HG03196 (cell line): ENCODE results near the gene SYNM.

Experiments
- ATAC-seq: cut with Tn5 transposase; IDR thresholded peaks from one replicate; pipeline ENCODE4 v1.9.1; 2021; ENCODE audit not compliant: unreplicated experiment

Gene SYNM

DNA sequence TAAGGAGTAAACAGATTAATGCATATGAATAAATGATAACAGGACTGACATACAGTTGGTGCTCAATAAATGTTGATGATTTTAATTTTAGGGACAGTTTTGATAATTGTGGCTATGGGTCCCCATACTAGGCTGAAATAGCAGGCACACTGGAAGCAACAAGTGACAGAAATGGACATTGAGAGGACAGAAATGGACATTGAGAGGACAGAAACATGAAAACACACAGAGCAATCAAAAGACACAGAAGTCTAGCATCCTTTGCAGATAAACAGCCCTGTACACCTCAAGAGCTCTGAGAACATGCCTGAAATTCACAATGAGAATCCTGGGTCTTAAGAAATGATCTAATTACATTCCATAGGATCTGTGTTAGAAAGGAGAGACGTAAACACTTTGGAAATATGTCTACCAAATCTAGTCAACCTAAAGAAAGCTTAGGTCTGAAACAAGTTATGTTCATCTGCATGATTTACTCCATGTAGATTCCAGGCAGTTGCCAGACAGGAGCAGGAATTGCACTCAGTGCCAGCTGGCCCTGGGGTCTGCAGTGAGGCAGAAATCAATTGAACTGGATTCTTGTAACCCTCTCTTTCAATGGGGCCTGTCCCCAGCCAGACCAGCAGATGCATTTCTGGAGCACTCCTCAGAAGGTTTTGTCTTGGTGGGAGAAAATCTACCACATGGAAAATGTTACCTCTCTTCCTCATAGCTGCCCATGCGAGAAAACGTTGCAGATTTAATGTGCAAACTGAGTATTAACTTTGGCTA lies 60.3 kb downstream of the SYNM start:
- no peak for ATAC-seq

DNA sequence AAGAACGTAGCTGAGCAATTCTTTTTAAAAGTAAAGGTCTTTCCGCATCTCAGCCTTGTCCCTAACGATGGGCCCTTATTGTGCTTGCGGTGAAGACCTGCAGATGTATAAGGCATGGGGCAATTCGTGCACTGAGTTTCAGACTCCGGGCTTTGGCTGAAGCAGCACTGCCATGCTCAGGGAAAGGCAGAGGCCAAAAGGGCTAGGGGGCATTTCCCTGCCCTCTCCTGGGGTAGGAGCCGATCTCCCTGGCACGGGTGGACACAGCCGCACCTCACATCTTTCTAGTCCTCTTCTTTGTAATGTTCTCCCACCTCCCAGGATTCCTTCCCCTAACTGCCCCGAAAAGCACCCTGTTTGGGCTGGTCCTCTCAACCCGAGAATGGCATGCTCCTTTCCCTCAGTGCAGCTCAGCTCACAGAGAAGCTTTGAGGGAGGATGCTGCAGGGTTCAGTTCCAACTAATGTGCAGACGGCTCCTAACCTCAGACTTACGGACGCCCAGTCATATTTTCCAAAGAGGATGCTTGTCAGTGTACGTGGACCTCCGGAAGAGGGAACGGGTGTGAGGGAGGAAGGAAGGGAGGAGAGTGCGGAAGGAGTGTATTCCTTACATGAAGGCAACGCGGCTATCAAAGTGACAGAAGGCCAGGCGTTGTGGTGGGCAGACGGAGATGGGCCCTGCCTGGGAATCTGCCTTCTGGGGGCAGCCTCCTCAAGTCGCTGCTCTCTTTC lies 61.2 kb downstream of the SYNM start:
- no peak for ATAC-seq

DNA sequence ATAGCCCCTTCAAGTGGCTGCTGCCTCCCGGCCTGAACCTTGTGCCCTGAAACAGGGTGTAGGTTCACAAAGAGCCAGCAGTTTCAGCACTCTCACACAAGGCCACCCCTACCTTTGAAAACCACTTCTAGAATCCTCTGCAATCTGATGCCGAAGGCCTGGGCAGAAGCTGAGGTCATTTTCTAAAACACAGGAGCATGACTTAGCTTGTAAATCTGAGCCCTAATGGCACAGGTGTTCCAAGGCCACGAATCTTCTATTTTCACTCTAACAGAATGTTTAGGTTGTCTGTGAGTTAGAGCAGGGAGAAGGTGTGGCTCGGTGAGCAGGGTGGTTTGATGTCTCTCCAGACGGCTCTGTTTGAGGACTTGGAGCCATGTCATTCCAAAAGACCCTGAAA lies 62.3 kb downstream of the SYNM start:
- ATAC-seq, result no peak

DNA sequence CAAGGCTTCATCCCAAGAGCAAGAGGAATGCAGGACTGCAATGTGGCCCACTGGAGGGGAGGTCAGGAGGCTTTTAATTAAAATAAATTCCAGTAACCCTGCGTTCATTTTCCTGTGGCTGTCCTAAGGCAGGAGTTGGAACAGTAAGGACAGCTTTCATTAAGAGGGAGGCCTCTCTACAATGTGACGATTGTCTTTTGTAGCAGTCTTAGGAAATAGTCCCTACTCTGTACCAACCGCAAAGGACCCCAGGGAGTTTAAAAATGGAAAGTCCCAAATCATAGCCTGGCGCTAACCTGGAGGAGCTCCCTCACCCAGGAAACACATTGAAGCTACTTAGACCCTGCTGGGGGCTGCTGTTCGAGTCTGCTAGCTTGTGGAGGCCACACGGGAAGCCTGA lies 62.8 kb downstream of the SYNM start:
- ATAC-seq, result no peak

DNA sequence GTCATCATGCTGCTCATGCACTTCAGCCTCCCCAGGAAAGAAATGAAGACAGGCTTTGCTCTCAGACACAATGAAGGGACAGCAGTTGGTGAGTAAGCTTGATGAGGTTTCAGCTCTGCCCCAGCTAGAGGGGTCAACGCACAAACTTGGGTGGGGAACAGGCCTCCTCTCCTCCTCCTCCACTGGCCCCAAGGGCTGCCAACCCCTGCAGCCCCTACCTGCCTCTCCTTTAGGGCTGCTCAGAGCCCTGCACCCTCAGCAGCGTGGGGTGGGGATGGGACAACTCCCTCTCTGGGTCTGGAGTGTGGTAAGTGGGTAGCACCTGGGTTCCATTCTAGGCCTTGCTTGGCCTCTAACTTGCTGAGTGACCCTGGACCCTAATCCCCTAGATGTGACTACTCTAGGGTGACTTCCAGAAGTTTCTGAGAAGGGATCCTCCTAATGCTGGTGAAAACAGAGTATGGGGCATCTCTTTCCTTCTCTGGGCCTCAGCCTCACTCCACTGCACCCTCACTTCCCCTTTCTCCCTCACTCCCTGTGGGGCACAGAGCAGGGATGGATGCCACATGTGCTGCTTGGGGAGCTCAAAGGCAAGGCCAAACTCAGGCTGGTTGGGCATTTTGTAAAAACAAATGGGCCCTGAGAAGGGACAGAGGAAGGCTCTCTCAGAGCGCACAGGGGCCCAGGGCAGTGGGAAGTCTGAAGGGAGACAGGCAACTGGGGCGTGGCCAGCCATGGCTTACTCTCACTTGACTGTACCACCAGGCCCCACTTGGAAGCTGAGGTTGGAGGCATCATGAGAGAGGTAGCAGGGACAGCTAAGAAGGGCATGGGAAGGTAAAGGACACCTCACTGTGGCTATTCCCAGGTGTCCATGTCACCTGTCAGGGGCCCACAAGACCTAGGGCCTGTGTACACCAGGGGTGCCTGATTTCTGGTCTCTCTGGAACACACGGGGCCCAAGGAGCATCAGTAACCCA lies 64.0 kb downstream of the SYNM start:
- no peak for ATAC-seq

DNA sequence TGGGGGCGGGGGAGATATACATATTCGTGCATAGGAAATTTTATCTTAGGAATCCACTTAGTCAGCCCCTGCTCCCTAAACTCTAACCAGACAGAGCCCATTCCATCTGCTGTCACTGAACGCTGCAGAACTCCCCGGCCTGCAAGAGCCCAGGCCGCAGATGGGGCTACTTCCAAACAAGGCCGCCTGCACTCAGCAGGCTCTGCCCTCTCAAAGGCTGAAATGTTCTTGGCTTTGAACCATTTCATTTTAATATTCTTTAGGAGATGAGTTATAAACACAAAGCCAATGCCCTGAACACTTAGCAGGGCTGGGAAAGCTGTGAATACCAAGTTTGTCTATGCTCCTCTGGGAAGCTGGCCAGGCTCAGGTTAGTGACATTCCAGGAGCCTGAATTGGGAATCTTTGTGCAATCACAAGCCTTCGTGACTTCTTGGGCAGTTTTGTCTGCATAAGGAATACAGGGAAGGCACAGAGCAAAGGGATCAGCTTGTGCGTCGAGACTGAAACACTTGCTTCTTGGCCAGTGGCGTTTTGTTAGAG lies 65.0 kb downstream of the SYNM start:
- ATAC-seq, result no peak

- no peak for ATAC-seq
These were observed 65.7 kb downstream of the SYNM start for GRCh38 chr15:99170476-99171065.

- no peak for ATAC-seq
These were observed 67.3 kb downstream of the SYNM start for GRCh38 chr15:99172171-99172570.

- ATAC-seq, result no peak
These were observed 68.1 kb downstream of the SYNM start for GRCh38 chr15:99172989-99173388.

- no peak for ATAC-seq
These were observed 69.9 kb downstream of the SYNM start for GRCh38 chr15:99174567-99175395.

DNA sequence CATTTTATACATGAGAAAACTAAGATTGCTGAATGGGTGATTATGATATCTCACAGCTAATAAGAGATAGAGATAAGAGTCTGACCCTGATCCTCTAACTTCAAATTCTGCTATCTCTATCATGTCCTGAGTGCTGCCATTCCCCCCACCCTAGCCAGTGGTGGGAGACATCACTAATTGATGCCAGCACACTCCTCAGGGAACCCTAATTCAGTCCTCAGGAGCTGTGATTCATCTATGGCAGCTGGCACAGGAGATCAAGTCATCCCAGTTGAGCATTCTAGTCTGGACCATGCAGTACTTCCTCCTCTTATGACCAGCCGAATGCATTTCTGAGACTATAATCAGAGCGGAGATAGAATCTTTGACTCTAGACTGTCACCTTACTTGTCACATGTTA lies 71.9 kb downstream of the SYNM start:
- no peak for ATAC-seq

DNA sequence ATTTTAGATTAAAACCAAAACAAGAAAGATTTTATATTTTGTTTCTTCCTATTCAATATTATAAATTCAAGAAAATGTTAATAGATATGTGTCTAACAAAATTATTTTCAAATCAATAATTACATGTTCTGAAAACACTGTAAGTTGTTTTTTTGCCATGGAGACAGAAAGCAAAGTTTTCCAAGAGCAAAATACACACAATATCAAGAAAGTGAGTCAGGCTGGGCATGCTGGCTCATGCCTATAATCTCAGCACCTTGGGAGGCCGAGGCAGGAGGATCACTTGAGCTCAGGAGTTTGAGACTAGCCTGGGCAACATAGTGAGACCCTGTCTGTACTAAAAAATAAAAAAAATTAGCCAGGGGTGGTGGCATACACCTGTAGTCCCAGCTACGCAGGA lies 72.8 kb downstream of the SYNM start:
- ATAC-seq, result no peak

- ATAC-seq, result no peak
These were observed 75.4 kb downstream of the SYNM start for GRCh38 chr15:99180086-99180963.

DNA sequence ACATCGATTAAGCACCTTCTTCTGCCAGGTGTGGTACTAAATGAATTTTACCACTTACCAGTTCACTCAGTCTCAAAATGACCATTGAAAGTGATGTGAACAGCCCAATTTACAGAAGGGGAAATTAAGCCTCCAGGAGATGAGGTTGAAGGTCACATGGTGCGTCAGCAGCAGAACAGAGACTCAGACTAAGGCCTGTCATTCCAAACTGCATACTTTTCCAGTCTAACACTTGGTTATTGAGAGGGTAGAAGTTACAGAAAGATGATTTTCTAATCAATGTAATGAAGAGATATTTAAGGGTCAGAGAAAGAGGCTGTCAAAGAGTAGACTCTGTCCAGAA lies 76.1 kb downstream of the SYNM start:
- no peak for ATAC-seq

DNA sequence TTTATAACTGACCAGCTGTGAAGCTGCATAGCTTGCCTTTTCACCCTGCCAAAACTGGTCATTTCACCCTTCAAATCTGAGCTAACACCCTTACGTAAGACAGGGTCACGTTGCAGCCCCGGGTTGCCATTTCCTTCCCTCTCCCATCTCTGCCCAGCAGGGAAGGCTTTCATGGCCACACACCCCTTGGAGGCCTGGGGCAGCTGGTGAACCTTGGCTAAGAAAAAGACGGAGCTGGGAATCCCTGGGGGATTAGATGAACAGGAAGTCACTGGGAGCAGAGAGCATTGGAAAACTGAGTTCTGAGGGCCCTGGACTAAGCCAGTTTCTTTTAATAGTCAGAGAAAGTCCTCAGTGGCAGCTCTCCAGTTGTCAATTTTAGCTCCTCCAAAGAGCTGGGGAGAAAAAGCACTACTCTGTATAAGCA lies 76.7 kb downstream of the SYNM start:
- no peak for ATAC-seq

GRCh38 chr15:99182791-99183190 lies 77.9 kb downstream of the SYNM start:
- no peak for ATAC-seq
